ENCODE measurements around the gene NCAPG2. TPM values are rescaled to one million over a fixed set of nuclear protein-coding genes. Genes with fewer than 3 reads are reported as not detected.

Gene NCAPG2
- total RNA-seq, 1 donor, result 17.7 TPM

DNA sequence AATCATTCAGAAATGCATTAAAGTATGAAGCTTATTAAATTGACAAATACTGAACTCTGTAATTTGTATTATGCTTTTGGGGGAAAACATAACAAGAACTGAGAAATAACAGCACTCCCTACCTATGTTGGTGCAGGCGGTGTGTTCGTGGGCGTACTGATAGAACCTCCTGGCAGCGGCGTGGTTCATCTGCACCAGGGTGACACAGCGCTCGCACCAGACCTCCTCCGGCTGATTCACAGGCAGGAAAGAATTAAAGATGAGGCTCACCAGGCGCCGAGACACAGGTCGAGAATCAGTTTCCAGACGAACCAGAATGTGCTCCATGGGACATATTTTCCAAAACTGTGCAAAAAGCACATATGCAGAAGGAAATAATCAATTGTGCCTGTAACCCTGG lies 40.2 kb downstream of the NCAPG2 start:
- H3K4me3 ChIP-seq (ENCODE audit: low read depth, low read length), result no peak overlapping the region
- no peak for DNase-seq (ENCODE audit: low read depth)
- TF ChIP-seq, protein P1, sequence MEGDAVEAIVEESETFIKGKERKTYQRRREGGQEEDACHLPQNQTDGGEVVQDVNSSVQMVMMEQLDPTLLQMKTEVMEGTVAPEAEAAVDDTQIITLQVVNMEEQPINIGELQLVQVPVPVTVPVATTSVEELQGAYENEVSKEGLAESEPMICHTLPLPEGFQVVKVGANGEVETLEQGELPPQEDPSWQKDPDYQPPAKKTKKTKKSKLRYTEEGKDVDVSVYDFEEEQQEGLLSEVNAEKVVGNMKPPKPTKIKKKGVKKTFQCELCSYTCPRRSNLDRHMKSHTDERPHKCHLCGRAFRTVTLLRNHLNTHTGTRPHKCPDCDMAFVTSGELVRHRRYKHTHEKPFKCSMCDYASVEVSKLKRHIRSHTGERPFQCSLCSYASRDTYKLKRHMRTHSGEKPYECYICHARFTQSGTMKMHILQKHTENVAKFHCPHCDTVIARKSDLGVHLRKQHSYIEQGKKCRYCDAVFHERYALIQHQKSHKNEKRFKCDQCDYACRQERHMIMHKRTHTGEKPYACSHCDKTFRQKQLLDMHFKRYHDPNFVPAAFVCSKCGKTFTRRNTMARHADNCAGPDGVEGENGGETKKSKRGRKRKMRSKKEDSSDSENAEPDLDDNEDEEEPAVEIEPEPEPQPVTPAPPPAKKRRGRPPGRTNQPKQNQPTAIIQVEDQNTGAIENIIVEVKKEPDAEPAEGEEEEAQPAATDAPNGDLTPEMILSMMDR (IDR thresholded peaks at IDR 0.05; ENCODE audit: insufficient read depth, low read depth, low read length), result no peak

- TF ChIP-seq, protein P1 (IDR thresholded peaks at IDR 0.05; ENCODE audit: insufficient read depth, low read depth, low read length), result no peak
- no peak overlapping the region for H3K4me3 ChIP-seq (ENCODE audit: low read depth, low read length)
- no peak for DNase-seq (ENCODE audit: low read depth)
Observed at GRCh38 chr7:158663428-158663741, 41.2 kb downstream of the NCAPG2 start.

GRCh38 chr7:158662610-158663427 lies 41.8 kb downstream of the NCAPG2 start:
- no peak overlapping the region for H3K4me3 ChIP-seq (ENCODE audit: low read depth, low read length)
- TF ChIP-seq, protein P1 (IDR thresholded peaks at IDR 0.05; ENCODE audit: insufficient read depth, low read depth, low read length), result no peak
- no peak for DNase-seq (ENCODE audit: low read depth)

DNA sequence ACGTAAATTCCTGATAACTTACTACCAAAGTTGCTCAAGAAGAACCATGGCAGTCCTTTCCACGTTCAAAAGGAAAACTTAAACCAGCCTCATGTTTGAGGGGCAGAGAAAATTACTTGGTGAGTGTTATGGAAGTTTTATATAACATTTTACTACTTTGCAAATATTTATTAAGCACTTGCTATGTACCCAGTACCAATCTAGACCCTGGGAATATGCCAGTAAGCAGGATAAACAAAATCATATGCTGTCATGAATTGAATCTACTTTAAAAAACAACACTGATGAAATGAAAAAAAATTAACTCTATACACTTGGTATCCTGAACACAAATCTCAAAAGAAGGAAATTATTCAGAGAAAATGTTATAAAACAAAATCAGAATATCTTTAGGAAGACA lies 46.1 kb downstream of the NCAPG2 start:
- DNase-seq (ENCODE audit: low read depth), result no peak
- TF ChIP-seq, protein P1 (IDR thresholded peaks at IDR 0.05; ENCODE audit: insufficient read depth, low read depth, low read length), result no peak
- no peak overlapping the region for H3K4me3 ChIP-seq (ENCODE audit: low read depth, low read length)

DNA sequence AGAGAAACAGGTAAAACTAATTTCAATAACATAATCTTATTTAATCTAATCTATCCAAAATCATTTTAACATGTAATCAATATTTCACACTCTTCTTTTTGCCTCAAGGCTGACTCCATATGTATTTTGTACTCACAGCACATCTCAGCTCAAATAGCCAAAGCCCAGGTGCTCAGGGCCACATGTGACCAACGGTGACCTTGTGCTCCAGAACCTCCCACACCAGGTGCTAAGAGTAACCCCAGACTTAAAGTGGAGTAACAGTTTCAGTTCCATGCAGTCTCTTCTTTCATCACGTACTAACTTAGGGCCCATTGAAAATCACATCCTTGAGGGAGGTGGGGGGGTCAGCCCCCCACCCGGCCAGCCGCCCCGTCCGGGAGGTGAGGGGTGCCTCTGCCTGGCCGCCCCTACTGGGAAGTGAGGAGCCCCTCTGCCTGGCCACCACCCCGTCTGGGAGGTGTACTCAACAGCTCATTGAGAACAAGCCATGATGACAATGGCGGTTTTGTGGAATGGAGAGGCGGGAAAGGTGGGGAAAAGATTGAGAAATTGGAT lies 47.3 kb downstream of the NCAPG2 start:
- TF ChIP-seq, protein P1 (IDR thresholded peaks at IDR 0.05; ENCODE audit: insufficient read depth, low read depth, low read length), result no peak
- H3K4me3 ChIP-seq (ENCODE audit: low read depth, low read length), result no peak overlapping the region
- DNase-seq (ENCODE audit: low read depth), result no peak

- H3K4me3 ChIP-seq (ENCODE audit: low read depth, low read length), result no peak overlapping the region
- DNase-seq (ENCODE audit: low read depth), result no peak
- TF ChIP-seq, protein P1 (IDR thresholded peaks at IDR 0.05; ENCODE audit: insufficient read depth, low read depth, low read length), result no peak
Observed at GRCh38 chr7:158655931-158656441, 48.6 kb downstream of the NCAPG2 start.

All from fibroblast of villous mesenchyme (primary cell).